Neural cell (in vitro differentiated cells): ENCODE data around the gene PTPRG. TPM values are rescaled to one million over a fixed set of nuclear protein-coding genes. Genes with fewer than 3 reads are reported as not detected.

Source experiments
- H2AFZ ChIP-seq: fragments of 200-600, 300-800 bp; sonication (generic), shearing (Covaris generic); 2 replicates; pipeline ENCODE4 v1.6.0; 2014; ENCODE audit warnings: low read depth, mild to moderate bottlenecking, antibody characterized with exemption, low read length, moderate library complexity
- H3F3A ChIP-seq: fragments of 200-600 bp; shearing (Covaris generic); 2 replicates; pipeline ENCODE4 v1.6.1; 2016; ENCODE audit warnings: mild to moderate bottlenecking, moderate library complexity, mixed read lengths, antibody characterized with exemption, low read length; ENCODE audit not compliant: insufficient read depth, poor library complexity, severe bottlenecking
- H3K27ac ChIP-seq: fragments of 200-600, 300-800 bp; sonication (generic), shearing (Covaris generic); 2 replicates; pipeline ENCODE4 v1.5.1; 2014; ENCODE audit warnings: mild to moderate bottlenecking, low read length, moderate library complexity
- H3K27me3 ChIP-seq: fragments of 300-800, 200-600 bp; sonication (generic), shearing (Covaris generic); 2 replicates; pipeline ENCODE4 v1.6.0; 2014; ENCODE audit warnings: mild to moderate bottlenecking, low read depth, low read length, moderate library complexity; ENCODE audit not compliant: insufficient read depth
- H3K36me3 ChIP-seq: fragments of 300-800, 200-600 bp; sonication (generic), shearing (Covaris generic); 2 replicates; pipeline ENCODE4 v1.5.1; 2014; ENCODE audit warnings: mild to moderate bottlenecking, antibody characterized with exemption, low read length, moderate library complexity; ENCODE audit not compliant: insufficient read depth
- H3K4me2 ChIP-seq: fragments of 300-800, 200-600 bp; sonication (generic), shearing (Covaris generic); 2 replicates; pipeline ENCODE4 v1.6.0; 2014; ENCODE audit warnings: mild to moderate bottlenecking, low read length
- H3K4me3 ChIP-seq: fragments of 300-800, 200-600 bp; sonication (generic), shearing (Covaris generic); 2 replicates; pipeline ENCODE4 v1.5.1; 2014; ENCODE audit warnings: mild to moderate bottlenecking, low read length, moderate library complexity
- H3K79me2 ChIP-seq: fragments of 200-600 bp; shearing (Covaris generic); replicated peaks from 2 replicates; pipeline ENCODE4 v1.6.0; 2014; ENCODE audit warnings: mild to moderate bottlenecking, low read length, moderate library complexity; ENCODE audit not compliant: insufficient read depth
- H3K9ac ChIP-seq: fragments of 300-800, 200-600 bp; sonication (generic), shearing (Covaris generic); 2 replicates; pipeline ENCODE4 v1.6.1; 2016; ENCODE audit warnings: mild to moderate bottlenecking, low read length, mixed read lengths
- H3K9me2 ChIP-seq: fragments of 200-600 bp; shearing (Covaris generic); 2 replicates; pipeline ENCODE4 v1.6.1; 2016; ENCODE audit warnings: mild to moderate bottlenecking, low read length, mixed read lengths; ENCODE audit not compliant: insufficient read depth
- H3K9me3 ChIP-seq: fragments of 200-600, 300-800 bp; sonication (generic), shearing (Covaris generic); 2 replicates; pipeline ENCODE4 v1.6.1; 2016; ENCODE audit warnings: mild to moderate bottlenecking, mixed run types, low read length, moderate library complexity, mixed read lengths
- H4K20me1 ChIP-seq: fragments of 200-600 bp; shearing (Covaris generic); 2 replicates; pipeline ENCODE4 v1.6.1; 2016; ENCODE audit warnings: mild to moderate bottlenecking, mixed run types; ENCODE audit not compliant: insufficient read depth
- EP300 ChIP-seq: fragments of 450-650 bp; conservative IDR thresholded peaks from 2 replicates; pipeline ENCODE4 v1.6.1; 2014; ENCODE audit warnings: antibody characterized with exemption, mild to moderate bottlenecking, moderate library complexity; ENCODE audit not compliant: poor library complexity, severe bottlenecking
- EZH2 ChIP-seq: fragments of 200-600, 300-800 bp; shearing (Covaris generic), sonication (generic); IDR thresholded peaks from 2 replicates; pipeline ENCODE4 v1.6.1; 2014; ENCODE audit warnings: antibody characterized with exemption, low read length, borderline replicate concordance, mild to moderate bottlenecking; ENCODE audit not compliant: insufficient read depth, poor library complexity, severe bottlenecking
- MXI1 ChIP-seq: fragments of 450-650 bp; conservative IDR thresholded peaks from 2 replicates; pipeline ENCODE4 v1.6.1; 2014; ENCODE audit warnings: antibody characterized with exemption, mild to moderate bottlenecking; ENCODE audit not compliant: poor library complexity, severe bottlenecking
- POLR2AphosphoS5 ChIP-seq: IDR thresholded peaks from 2 replicates; pipeline ENCODE4 v1.6.1; 2012
- RAD21 ChIP-seq: fragments of 450-650 bp; conservative IDR thresholded peaks from 2 replicates; pipeline ENCODE4 v1.6.1; 2014; ENCODE audit warnings: antibody characterized with exemption, mild to moderate bottlenecking, moderate library complexity
- SMC3 ChIP-seq: fragments of 450-650 bp; conservative IDR thresholded peaks from 2 replicates; pipeline ENCODE4 v1.6.1; 2014; ENCODE audit warnings: antibody characterized with exemption, mild to moderate bottlenecking, moderate library complexity; ENCODE audit not compliant: poor library complexity
- TAF1 ChIP-seq: IDR thresholded peaks from 2 replicates; pipeline ENCODE4 v1.6.1; 2012; ENCODE audit warnings: low read depth
- polyA plus RNA-seq: library from polyadenylated mRNA; depleted of rRNA; stranded (reverse); fragments of >200 nt; gene quantifications from 2 replicates; pipeline ENCODE4 v1.2.3, GENCODE V29; 2014
- TF ChIP-seq, protein P1 (sequence below): IDR thresholded peaks from 2 replicates; pipeline ENCODE4 v1.6.1; 2012; ENCODE audit warnings: borderline replicate concordance
- TF ChIP-seq, protein P2 (sequence below): fragments of 450-650 bp; IDR thresholded peaks from 2 replicates; pipeline ENCODE4 v1.5.1; 2014; ENCODE audit warnings: antibody characterized with exemption, mild to moderate bottlenecking, moderate library complexity; ENCODE audit not compliant: poor library complexity, severe bottlenecking

PTPRG gene
- polyA plus RNA-seq, 1 donor from 2014 or later = 33.1 TPM

DNA sequence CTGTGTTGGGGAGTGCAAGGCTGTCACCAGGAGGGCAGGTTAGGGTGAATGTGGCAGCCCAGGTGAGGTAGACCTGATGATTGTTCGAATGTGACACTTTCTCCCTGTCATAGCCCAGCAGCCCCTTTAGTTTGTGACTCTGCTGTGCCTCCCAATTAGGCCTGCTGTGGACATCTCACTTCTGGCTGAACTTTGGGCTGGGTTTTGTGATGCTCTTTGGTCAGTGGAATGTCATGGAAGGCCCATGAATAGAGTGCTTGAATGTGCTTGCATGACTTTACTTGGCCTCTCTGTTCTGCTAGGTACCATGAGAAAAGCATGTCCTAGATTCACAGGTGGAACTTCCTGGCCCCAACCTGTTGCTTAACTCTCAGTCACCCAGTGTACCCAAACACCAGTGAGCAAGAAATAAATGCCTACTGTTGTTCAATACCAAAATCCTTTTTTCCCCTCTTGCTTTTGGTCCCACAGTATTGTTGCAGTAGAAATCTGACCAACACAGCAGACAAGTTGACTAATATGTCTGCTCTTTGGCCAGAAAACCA, 249.7 kb downstream of the PTPRG start:
- Histone ChIP-seq H3K9ac (no peak overlapping the region), H3K4me2 (no peak overlapping the region), H3K4me3 (no peak overlapping the region), H3K27me3 (no peaks in the 10 kb centered on the region), H3K79me2 (no peaks in the 10 kb centered on the region), H3K9me2 (no peaks in the 10 kb centered on the region), H3K9me3 (no peaks in the 10 kb centered on the region), H4K20me1 (no peaks in the 10 kb centered on the region), H3F3A (no peaks in the 10 kb centered on the region), H3K27ac (no peak overlapping the region), H2AFZ (no peak overlapping the region), H3K36me3 (no peaks in the 10 kb centered on the region)
- TF ChIP-seq POLR2AphosphoS5 (no peak), EP300 (no peak), MXI1 (no peak), RAD21 (no peak), EZH2 (no peak), TAF1 (no peak), SMC3 (no peak)
- TF ChIP-seq, protein P1, sequence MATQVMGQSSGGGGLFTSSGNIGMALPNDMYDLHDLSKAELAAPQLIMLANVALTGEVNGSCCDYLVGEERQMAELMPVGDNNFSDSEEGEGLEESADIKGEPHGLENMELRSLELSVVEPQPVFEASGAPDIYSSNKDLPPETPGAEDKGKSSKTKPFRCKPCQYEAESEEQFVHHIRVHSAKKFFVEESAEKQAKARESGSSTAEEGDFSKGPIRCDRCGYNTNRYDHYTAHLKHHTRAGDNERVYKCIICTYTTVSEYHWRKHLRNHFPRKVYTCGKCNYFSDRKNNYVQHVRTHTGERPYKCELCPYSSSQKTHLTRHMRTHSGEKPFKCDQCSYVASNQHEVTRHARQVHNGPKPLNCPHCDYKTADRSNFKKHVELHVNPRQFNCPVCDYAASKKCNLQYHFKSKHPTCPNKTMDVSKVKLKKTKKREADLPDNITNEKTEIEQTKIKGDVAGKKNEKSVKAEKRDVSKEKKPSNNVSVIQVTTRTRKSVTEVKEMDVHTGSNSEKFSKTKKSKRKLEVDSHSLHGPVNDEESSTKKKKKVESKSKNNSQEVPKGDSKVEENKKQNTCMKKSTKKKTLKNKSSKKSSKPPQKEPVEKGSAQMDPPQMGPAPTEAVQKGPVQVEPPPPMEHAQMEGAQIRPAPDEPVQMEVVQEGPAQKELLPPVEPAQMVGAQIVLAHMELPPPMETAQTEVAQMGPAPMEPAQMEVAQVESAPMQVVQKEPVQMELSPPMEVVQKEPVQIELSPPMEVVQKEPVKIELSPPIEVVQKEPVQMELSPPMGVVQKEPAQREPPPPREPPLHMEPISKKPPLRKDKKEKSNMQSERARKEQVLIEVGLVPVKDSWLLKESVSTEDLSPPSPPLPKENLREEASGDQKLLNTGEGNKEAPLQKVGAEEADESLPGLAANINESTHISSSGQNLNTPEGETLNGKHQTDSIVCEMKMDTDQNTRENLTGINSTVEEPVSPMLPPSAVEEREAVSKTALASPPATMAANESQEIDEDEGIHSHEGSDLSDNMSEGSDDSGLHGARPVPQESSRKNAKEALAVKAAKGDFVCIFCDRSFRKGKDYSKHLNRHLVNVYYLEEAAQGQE = no peak
- TF ChIP-seq, protein P2, sequence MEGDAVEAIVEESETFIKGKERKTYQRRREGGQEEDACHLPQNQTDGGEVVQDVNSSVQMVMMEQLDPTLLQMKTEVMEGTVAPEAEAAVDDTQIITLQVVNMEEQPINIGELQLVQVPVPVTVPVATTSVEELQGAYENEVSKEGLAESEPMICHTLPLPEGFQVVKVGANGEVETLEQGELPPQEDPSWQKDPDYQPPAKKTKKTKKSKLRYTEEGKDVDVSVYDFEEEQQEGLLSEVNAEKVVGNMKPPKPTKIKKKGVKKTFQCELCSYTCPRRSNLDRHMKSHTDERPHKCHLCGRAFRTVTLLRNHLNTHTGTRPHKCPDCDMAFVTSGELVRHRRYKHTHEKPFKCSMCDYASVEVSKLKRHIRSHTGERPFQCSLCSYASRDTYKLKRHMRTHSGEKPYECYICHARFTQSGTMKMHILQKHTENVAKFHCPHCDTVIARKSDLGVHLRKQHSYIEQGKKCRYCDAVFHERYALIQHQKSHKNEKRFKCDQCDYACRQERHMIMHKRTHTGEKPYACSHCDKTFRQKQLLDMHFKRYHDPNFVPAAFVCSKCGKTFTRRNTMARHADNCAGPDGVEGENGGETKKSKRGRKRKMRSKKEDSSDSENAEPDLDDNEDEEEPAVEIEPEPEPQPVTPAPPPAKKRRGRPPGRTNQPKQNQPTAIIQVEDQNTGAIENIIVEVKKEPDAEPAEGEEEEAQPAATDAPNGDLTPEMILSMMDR = no peak

DNA sequence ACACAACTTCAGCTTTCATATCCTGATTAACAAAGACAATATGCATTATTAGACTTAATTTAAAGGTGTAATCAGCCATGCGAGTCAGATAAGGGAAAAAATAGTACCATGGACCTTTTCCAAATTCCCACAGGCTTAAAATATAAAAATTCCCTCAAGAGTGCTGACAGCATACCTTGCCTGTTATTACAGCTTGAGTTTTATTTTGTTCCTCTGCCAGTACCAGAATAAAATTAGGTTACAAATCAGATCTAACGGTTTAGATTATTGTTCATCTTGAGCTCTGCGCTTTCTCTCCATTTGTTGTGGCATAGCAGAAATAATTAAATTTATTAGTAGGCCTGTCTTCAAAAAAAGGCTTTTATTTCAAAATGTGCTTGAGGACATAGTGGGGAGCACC, 250.3 kb downstream of the PTPRG start:
- Histone ChIP-seq H3K4me2 (no peak overlapping the region), H4K20me1 (no peaks in the 10 kb centered on the region)
- no peak for TF ChIP-seq SMC3
- no peak for TF ChIP-seq EP300
- TF ChIP-seq MXI1 = no peak
- TF ChIP-seq POLR2AphosphoS5 = no peak
- TF ChIP-seq EZH2 = no peak
- TF ChIP-seq, protein P2 = no peak
- no peak for TF ChIP-seq TAF1
- TF ChIP-seq, protein P1 = no peak
- no peak for TF ChIP-seq RAD21

More for the DNA sequence above, 250.3 kb downstream of the PTPRG start:
- Histone ChIP-seq H3F3A (no peaks in the 10 kb centered on the region), H2AFZ (no peak overlapping the region), H3K27ac (no peak overlapping the region), H3K9me2 (no peaks in the 10 kb centered on the region), H3K9ac (no peak overlapping the region), H3K27me3 (no peaks in the 10 kb centered on the region), H3K36me3 (no peaks in the 10 kb centered on the region), H3K4me3 (no peak overlapping the region), H3K79me2 (no peaks in the 10 kb centered on the region), H3K9me3 (no peaks in the 10 kb centered on the region)
